GM21717 (cell line): Measurements from ENCODE around the gene NUMBL.

ENCODE experiments used
- ATAC-seq: cut with Tn5 transposase; IDR thresholded peaks from one replicate; pipeline ENCODE4 v1.9.1; 2021; ENCODE audit warnings: mild to moderate bottlenecking, moderate library complexity; ENCODE audit not compliant: unreplicated experiment

NUMBL gene

DNA sequence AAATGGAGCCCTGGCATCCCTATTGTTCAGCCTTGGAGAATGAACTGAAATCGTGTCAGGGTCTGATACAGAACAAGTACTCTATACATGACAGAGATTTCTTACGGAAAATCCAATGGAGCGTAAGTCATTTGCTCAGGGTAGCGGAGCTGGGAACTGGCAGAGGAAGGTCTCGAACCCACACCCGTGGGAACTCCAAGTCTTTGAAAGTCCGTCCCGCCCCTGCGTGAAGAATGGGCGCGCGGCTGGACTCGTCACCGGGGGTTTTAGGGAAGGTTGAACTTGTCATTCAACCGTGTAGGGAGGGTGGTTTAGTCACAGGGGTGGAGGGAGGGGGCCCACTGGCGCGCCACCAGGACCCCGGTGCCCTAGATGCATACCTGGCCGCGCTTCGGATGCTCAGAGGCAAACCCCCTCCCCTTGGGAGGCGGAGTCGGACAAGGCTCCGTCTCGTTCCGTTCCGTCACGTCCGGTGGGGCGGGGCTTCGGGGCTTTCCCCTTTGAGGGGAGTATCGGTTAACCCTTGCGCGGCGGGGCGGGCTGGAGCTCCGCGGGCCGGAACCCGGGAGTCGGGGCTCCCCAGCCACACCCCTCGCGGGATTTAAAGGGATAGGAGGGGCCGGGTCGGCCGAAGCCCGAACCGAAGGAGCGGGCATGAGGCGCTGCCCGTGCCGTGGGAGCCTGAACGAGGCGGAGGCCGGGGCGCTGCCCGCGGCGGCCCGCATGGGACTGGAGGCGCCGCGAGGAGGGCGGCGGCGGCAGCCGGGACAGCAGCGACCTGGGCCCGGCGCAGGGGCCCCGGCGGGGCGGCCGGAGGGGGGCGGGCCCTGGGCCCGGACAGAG lies 26.3 kb upstream of the NUMBL start, which contains the start of the genes COQ8B and ITPKC:
TSS of gene COQ8B (minus strand) at position 405 of the 843 bp plus-strand sequence. CDS start 2,254 bp downstream, outside the sequence.
TSS of gene ITPKC (plus strand) at position 631 of the 843 bp plus-strand sequence. CDS start at position 655, 24 bp downstream.
- peak; percentile 56 for ATAC-seq

DNA sequence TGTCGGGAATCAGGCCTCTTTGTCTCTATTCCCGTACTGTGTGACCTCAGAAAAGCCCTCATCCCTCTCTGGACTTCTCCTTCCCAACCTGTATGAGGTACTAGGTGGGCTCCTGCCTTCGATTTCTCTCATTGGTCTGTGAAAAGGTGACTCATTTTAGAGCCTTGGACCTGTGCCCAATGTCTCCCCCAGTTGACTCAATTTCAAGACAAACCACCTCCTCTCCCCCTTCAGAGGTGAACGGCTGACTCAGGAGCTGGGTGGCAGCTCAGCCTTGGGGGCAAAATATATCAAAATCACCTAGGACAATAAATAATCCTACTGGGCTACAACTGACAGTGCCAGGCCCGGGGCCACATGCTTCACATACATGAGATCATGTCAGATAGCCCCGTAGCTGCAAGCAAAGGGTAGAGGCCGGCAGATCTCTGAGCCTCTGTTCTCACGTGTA lies 25.6 kb upstream of the NUMBL start:
- no peak for ATAC-seq

DNA sequence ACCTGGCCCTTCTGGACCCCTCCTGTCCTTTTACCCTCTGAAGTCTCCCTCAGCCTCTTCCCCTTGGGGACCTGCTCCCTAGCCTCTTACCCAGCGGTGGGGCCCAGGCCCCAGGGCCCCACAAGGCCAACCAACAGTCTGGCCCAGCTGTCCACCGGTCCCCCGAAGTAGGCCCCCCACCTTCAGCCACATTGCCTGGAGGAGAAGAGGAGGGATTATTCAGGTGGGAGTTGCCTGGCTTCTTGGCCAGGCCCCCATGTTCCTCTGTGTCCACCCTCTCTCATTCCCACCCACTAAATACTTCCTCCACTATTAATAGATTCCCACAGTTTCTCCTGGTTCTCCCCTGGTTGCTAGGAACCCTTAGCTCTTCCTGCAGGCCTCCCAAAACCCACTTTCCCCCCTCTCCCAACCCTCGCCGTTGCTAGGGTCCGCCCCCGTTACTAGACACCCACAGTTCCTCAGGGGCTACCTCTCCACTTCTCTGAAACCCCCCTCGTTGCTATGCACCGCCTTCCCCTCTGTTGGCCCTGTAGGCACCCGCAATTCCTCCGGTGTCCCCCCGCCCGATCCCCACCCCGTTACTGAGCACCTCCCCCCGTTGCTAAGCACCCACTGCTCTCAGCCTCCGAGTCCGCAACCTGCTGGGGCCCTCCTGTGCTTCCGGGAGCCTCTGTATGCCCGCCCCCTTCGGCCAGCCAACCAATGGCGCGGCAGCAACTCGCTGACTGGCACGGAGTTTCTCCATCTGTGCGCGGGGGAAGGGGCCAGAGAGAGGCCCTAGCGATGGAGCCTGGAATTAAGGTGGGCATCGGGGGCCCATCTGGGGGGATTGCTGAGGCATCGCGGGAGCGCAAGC lies 24.2 kb upstream of the NUMBL start:
- ATAC-seq: peak; percentile 48

DNA sequence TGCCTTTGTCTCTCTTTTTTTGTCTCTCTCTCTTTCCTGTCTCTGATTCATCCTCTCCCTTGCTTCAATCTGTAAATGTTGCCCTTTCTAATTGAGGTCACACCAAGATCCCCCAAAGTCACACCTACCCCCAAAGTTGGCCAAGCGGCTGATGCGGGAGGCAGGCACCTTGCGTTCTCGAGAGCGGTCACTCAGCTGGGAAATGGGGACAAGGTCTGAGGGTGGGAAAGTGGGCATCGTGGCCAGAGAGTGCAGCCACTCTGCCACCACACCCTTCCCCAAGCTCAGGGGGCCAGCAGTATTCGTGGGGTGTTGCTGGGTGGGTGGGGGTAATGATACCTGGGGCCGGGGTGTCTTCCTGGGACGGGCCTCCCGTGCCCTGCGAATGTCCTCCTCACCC lies 23.5 kb upstream of the NUMBL start:
- no peak for ATAC-seq

DNA sequence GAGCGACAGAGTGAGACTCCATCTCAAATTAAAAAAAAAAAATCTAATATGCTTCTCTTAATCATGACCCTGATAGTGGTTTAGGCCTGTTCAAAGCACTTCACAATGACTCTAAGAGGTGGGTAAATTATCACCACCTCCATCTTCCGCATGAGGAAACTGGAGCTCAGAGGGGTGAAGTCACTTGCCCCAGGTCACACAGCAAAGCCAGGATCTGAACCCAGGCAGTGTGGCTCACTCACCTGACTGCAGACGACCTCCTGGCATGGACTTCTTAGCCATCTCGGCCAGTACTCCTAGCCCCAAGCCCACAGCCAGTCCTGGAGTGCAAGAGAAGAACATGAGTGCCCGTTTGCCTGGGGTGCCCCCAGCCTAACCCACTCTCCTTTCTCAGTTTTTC lies 19.4 kb upstream of the NUMBL start:
- no peak for ATAC-seq

DNA sequence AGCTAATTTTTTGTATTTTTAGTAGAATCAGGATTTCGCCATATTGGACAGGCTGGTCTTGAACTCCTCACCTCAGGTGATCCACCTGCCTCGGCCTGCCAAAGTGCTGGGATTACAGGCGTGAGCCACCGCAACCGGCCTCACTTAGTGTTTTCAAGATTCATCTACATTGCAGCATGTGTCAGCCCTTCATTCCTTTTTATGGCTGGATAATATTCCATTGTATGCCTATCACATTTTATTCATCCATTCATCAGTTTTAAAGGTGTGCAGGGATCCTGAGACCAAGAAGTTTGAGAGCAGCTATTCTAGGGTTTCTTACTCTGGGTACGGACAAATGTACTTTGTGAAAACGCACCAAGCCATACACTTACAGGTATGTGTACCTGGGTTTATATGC lies 17.2 kb upstream of the NUMBL start:
- no peak for ATAC-seq

DNA sequence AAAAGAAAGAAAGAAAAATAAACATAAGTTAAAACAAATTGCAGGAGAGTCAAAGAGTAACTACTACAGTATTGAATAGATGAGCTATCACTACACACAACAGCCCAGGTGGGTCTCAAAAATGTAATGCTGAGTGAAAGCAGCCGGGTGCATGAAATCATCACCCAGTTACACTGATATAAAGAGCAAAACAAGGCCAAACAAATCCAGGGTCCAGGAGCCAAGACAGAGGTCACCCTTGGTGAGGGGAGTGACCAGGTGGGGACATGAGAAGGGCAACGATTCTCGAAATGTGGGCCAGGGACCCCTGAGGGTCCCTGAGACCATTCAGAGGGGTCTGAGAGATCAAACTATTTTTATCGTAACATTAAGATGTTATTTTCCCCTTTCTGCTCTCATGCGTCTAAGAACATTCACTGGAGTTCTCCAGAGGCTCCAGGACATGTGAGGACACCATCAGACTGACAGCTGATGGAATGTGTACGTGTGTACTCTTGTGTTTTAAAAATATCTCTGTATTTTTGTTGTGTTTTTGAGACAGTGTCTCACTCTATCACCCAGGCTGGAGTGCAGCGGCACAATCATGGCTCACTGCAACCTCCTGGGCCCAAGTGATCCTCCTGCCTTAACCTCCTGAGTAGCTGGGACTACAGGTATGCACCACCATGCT lies 15.6 kb upstream of the NUMBL start:
- ATAC-seq: no peak

DNA sequence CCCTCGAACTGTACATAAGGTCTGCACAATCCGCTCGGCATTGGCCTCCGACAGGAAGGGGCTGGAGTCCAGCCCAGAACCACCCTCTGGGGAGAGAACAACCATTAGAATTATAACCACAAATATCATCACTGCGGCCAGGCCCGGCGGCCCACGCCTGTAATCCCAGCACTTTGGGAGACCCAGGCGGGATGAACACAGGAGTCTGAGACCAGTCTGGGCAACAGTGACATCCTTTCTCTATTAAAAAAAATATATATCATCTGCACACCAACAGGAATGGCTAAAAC lies 14.9 kb upstream of the NUMBL start:
- no peak for ATAC-seq

DNA sequence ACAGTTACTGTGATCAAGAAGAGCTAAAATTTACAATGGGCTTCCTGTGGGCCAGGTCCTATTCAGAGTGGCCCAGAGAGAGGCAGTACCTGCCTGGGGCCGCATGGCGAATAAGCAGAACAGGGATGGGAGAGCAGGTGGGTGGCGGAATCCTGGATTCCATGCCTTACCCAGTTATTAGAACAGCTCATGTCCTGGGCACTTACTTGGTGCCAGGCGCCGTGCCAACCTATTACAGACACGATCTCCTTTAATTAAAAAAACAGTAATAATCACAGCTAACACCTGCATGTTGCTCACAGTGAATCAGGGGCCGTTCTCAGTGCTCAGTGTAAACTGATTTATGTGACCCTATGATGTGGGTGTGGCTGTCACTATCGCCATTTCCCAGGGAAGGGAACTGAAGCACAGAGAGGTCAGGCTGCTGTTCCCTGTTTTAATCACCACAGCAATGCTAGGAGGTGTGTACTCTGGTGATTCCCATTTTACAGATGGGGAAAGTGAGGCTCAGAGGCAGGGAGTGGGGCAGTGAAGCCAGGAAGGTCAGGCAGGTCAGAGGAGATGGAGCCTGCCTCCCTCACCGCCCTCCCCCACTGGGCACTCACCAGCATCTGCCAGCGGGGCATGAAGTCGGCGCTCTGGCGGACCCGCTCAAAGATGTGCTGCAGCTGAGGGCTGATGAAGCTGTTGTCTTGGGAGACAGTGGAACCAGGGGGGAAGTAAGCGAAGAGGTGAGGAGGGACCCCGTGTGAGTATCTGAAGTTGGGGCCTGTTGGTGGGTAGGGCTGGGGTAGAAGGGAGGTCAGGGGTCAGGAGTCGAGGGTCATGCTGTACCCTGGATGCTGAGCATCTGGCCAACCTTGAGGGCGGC lies 14.3 kb upstream of the NUMBL start:
- ATAC-seq: no peak

DNA sequence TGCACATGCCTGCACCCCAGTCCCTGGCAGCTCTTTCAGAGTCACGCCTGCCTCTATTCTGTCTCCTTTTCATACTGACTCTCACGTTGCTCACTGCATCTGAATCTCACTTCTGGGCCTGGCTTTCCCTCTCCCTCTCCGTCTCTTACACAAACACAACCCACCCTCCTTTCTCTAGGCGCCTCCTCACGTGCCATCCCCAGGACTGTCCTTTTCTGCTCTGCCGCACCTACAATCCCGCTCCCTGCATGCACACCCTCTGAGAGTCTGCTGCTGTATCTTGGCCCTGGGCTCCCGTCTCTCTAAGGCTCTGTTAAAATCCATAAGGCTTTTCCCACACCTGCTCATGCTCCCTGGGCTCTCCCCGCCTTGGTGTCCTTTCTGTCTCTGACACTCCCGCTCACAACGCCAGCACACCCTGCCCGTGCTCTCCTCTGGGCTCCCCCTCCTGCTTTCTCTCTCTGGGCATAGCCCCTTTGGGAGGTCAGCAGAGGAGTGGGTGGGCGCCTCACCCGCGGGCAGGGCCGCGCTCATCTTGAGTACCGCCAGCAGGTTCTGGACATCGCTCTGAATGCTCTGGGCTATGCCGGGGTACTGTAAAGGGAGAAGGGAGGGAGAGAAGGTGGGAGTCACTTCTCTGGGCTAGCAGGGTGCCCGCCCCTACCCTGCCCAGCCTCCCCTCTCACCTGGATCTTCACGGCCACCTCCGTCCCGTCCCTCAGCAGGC lies 12.7 kb upstream of the NUMBL start:
- ATAC-seq: no peak

DNA sequence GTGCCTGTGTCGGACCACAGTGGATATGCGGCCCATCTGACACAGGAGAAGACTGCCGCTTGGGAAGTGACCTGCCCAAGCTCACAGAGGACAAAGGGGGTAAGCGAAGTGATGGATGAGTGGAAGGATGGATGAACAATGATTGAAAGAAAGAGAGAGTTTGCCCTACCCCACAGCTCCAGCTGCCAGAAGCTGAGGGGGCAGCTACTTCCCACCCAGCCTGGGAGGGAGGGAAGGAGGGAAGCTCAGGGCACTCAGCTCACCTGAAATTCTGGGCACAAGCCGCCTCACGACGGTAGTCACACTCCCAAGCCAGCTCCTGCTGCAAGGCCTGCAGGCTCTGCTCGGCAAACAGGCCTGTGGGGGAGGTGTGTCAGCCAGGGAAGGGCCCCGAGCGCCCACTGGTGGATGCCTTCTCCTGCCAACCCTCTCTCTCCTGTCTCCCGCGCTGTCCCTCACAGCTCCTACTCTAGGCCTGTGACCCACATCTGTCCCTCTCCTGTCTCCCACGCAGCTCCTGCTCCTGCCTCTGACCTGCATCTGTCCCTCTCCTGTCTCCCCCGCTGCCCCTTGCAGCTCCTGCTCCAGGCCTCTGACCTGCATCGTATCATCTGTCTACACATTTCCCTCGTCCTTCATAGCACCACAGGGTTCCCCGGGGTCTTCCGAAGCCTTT lies 12.0 kb upstream of the NUMBL start:
- no peak for ATAC-seq

DNA sequence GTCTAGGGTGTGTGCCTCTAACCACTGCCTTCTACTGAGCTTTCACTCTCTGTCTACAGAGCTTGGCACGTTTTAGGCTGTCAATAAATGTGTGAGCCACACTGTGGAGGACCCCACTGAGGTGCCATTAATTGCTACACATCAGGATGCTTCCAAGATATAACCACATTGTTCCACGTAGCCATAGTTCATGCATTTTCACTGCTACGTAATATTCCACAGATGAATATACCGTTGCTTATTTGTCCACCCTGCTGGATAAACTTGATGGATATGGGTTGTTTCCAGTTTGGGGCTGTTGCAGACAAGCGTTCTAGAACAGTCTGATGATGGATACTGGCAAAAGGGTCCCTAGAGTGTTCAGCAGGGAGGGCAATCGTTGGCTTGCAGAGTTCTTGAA lies 11.3 kb upstream of the NUMBL start:
- no peak for ATAC-seq

DNA sequence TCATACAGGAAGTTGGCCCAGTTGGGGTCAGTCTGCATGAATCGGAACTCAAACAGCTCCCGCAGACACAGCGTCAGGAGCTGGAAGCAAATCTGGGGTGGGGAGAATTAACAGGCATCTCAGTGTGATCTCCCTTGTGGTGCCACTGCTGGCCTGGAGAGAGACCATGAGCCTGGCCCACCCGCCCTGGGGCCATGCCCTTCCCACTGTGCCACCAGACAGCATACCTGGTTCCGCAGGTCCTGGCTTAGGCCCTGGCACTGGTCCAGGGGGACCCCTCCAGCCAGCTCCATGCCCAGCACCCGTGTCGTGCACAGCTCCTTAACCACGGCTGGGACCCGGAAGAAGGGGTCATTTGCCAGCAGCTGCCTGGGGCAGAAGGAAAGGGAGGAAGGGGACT lies 9.6 kb upstream of the NUMBL start:
- no peak for ATAC-seq

DNA sequence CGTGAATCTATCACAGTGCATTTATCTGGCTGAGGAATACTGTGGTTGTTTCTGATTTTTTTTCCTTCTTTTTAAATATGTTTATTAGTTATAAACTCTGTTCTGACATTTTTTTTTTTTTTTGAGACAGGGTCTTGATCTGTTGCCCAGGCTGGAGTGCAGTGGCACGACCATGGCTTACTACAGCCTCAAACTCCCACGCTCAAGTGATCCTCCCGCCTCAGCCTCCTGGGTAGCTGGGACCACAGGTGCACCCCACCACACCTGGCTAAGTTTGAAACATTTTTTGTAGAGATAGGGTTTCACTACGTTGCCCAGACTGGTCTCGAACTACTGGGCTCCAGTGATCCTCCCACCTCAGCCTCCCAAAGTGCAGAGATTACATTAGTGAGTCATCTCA lies 6.6 kb upstream of the NUMBL start:
- ATAC-seq: no peak

DNA sequence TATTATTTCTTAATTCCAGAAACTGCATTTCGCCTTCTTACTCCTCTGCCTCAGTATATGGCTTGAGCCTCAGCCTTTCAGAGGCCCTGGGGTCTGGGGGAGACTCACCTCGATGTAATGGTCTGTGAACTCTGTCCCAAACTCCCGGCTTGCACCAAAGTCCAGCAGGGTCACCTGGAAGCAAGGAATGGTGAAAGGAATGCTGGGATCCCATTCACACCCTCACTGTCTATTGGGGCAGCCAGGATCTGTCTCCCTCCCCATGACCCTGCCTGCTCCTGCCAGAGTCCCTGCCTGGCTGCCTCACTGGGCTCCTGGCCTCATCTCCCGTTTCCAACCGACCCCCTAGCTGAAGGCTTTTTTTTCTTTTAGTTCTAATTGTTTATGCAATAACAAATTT lies 5.4 kb upstream of the NUMBL start:
- ATAC-seq: no peak

DNA sequence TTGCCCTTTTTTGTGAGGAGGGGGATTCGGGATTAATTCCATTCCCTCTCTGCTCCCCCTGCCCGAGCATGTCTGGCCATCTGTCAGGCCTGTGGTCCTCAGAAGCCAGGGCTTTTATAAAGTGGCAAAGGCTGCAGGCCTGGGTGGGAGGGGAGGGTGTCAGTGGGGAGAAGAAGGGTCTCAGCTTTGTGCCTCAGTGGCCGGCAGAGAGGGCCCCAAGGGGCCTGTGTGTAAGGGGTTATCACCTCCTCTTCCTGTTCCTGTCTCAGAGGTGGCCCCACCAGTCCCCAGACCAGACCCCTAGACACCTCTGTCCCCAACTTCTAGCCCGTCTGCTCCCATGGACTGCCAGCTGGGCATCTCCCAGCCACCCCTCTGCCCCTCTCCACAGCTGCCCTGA lies 3.4 kb upstream of the NUMBL start:
- ATAC-seq: no peak

DNA sequence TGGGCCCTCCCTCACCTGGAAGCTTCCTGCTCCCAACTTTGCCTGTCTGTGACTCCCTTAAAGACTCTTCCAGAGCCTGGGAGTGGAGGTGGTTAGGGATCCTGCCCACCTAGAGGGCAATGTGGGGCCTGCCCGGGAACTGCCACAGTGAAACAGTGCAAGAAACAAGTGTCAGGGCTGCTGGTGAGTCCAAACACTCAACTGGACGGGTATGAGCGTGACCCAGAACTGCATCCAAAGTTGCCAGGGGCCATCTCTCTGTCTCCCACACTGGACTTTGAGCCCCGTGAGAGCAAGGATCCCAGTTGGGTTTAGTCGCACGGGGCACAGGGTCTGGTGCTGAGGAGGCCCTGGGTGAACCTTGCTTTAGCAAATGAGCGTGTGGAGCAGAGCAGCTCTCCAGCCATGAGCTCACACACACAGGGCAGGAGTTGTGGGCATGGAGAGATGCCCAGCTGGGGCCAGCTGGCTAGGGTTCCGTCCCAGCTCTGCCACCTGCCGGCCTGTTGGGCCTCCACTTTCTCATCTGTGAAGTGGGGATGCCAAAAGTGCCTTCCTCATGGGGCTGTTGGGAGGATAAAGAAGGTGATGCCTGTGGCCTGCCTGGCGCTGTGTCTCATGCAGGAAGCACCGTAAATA lies 2.8 kb upstream of the NUMBL start:
- ATAC-seq: no peak

DNA sequence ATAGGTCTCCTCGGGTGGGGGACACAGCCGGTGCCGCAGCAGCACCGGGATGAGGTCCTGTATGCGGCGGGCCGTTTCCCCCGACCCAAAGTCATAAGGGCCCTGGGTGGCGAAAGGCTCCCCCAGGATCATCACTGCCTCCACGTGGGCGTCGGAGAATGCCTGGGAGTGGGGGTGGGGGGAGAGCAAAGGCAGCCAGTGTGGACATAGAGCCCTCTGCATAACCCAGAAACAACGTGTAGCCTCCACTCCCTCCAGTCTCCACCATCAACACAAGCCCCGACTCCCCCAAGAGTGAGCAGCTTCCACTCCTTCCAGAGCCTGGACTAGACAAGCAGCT lies 1.7 kb upstream of the NUMBL start:
- ATAC-seq: no peak
